SK-N-MC (cell line): ENCODE measurements around the gene IL1RN.

Experiments
- DNase-seq: peaks from one replicate; pipeline ENCODE4 v3.0.0-alpha.2; 2011; ENCODE audit warnings: low read depth, low spot score
- H3K27ac ChIP-seq: fragments of 200-600 bp; sonication (generic); 2 replicates; pipeline ENCODE4 v1.5.1; 2016; ENCODE audit warnings: mixed run types
- H3K36me3 ChIP-seq: fragments of 200-600 bp; sonication (generic); 2 replicates; pipeline ENCODE4 v1.6.1; 2017; ENCODE audit warnings: antibody characterized with exemption, low read length, mixed read lengths; ENCODE audit not compliant: insufficient read depth
- H3K4me3 ChIP-seq: fragments of 200-600 bp; sonication (generic); 2 replicates; pipeline ENCODE4 v1.5.1; 2016
- H3K9ac ChIP-seq: fragments of 200-600 bp; sonication (generic); 2 replicates; pipeline ENCODE4 v1.8.0; 2017; ENCODE audit warnings: mixed run types, mixed read lengths; ENCODE audit not compliant: insufficient read length
- H3K9me3 ChIP-seq: fragments of 200-600 bp; sonication (generic); 2 replicates; pipeline ENCODE4 v1.6.1; 2017; ENCODE audit warnings: low read depth, mild to moderate bottlenecking, antibody characterized with exemption, low read length, moderate library complexity, mixed read lengths
- EZH2 ChIP-seq: fragments of 200-600 bp; sonication (generic); IDR thresholded peaks from one replicate; pipeline ENCODE4 v1.6.1; 2017; ENCODE audit warnings: antibody characterized with exemption
- FOXP2 ChIP-seq: optimal IDR thresholded peaks from 2 replicates; pipeline ENCODE3; 2011; ENCODE audit warnings: mild to moderate bottlenecking, moderate library complexity; ENCODE audit not compliant: insufficient read depth; ENCODE audit errors: extremely low read length, control extremely low read depth
- POLR2AphosphoS5 ChIP-seq: IDR thresholded peaks from 2 replicates; pipeline ENCODE4 v1.6.1; 2012; ENCODE audit warnings: mild to moderate bottlenecking, low read depth, low read length, borderline replicate concordance

IL1RN gene

GRCh38 chr2:113098532-113098931 is 28.9 kb upstream of the IL1RN start:
- Histone ChIP-seq H3K9ac (no peak overlapping the region), H3K36me3 (no peaks in the 10 kb centered on the region), H3K4me3 (no peak overlapping the region), H3K9me3 (no peaks in the 10 kb centered on the region), H3K27ac (no peak overlapping the region)
- DNase-seq, result no peak
- no peak for TF ChIP-seq EZH2
- no peak for TF ChIP-seq POLR2AphosphoS5
- TF ChIP-seq FOXP2, result no peak

GRCh38 chr2:113102133-113102532 is 25.3 kb upstream of the IL1RN start:
- TF ChIP-seq EZH2 (no peak), FOXP2 (no peak), POLR2AphosphoS5 (no peak)
- no peaks in the 10 kb centered on the region for H3K9me3 ChIP-seq
- no peak for DNase-seq
- no peak overlapping the region for H3K27ac ChIP-seq
- no peaks in the 10 kb centered on the region for H3K36me3 ChIP-seq
- no peak overlapping the region for H3K4me3 ChIP-seq
- H3K9ac ChIP-seq, result no peak overlapping the region

DNA sequence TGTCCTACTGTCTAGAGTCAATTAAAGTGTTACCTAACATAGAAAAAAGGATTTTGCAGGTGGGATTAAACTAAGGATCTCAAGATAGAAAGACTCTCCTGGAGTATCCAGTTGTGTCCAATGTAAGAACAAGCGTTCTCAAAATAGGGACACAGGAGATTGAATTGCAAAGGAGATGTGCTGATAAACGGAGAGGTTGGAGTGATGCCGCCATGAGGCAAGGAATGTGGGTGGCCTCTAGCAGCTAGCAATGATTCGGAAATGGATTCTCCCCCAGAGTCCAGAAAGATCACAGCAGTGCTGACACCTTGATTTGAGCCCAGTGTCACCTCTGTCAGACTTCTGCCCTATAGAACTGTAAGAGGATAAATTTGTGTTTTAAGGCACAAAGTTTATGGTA is 24.1 kb upstream of the IL1RN start:
- Histone ChIP-seq H3K9me3 (no peaks in the 10 kb centered on the region), H3K36me3 (no peaks in the 10 kb centered on the region), H3K9ac (no peak overlapping the region), H3K4me3 (no peak overlapping the region), H3K27ac (no peak overlapping the region)
- DNase-seq, result no peak
- no peak for TF ChIP-seq EZH2
- no peak for TF ChIP-seq FOXP2
- no peak for TF ChIP-seq POLR2AphosphoS5

GRCh38 chr2:113104054-113104611 is 23.3 kb upstream of the IL1RN start:
- no peak overlapping the region for H3K9ac ChIP-seq
- no peak for DNase-seq
- TF ChIP-seq FOXP2 (no peak), EZH2 (no peak), POLR2AphosphoS5 (no peak)

DNA sequence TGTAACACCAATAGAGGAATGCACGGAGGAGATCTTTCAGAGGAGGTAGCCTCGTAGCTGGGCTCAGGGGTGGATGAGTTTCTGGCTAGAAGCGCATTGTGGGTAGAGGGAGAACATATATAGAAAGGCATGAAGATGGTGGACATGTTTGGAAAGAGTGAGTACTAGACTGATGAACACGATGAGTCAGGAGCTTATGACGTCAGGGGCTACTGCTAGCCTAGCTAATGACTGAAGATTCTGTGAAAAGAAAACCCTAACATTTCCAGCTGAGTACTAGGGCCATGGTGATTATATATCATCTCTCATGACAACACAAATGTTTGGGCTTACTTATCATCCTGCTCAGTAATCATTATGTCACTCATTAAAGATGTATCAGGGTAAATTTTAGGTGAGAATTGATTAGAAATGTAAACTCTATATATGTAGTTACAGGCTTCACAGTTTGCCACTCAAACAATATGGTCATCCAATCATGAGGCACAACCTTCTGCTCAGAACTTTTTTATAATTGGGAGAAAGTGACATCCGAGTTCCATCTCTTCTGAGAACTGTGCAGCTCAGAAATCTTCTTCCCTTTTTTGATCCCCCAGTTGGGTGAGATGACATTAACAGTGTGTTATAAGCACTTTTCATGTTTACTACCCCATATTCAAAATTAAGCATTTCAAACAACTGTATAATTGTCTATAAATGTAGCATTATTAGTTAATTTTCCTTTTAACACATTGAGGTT is 22.2 kb upstream of the IL1RN start:
- H3K36me3 ChIP-seq, result no peaks in the 10 kb centered on the region
- H3K4me3 ChIP-seq, result no peak overlapping the region
- no peak for TF ChIP-seq POLR2AphosphoS5
- TF ChIP-seq EZH2, result no peak
- TF ChIP-seq FOXP2, result no peak
- H3K27ac ChIP-seq, result no peak overlapping the region
- no peaks in the 10 kb centered on the region for H3K9me3 ChIP-seq
- no peak for DNase-seq
- H3K9ac ChIP-seq, result no peak overlapping the region

More at GRCh38 chr2:113104054-113104611, 23.3 kb upstream of the IL1RN start:
- Histone ChIP-seq H3K27ac (no peak overlapping the region), H3K4me3 (no peak overlapping the region), H3K36me3 (no peaks in the 10 kb centered on the region), H3K9me3 (no peaks in the 10 kb centered on the region)

GRCh38 chr2:113111121-113111520 is 16.3 kb upstream of the IL1RN start:
- Histone ChIP-seq H3K9me3 (no peaks in the 10 kb centered on the region), H3K9ac (no peak overlapping the region), H3K36me3 (no peaks in the 10 kb centered on the region), H3K27ac (no peak overlapping the region), H3K4me3 (no peak overlapping the region)
- no peak for DNase-seq
- no peak for TF ChIP-seq EZH2
- TF ChIP-seq POLR2AphosphoS5, result no peak
- no peak for TF ChIP-seq FOXP2

GRCh38 chr2:113111823-113112287 is 15.5 kb upstream of the IL1RN start:
- Histone ChIP-seq H3K9me3 (no peaks in the 10 kb centered on the region), H3K27ac (no peak overlapping the region), H3K9ac (no peak overlapping the region), H3K36me3 (no peaks in the 10 kb centered on the region), H3K4me3 (no peak overlapping the region)
- no peak for DNase-seq
- TF ChIP-seq FOXP2, result no peak
- TF ChIP-seq POLR2AphosphoS5, result no peak
- TF ChIP-seq EZH2, result no peak

DNA sequence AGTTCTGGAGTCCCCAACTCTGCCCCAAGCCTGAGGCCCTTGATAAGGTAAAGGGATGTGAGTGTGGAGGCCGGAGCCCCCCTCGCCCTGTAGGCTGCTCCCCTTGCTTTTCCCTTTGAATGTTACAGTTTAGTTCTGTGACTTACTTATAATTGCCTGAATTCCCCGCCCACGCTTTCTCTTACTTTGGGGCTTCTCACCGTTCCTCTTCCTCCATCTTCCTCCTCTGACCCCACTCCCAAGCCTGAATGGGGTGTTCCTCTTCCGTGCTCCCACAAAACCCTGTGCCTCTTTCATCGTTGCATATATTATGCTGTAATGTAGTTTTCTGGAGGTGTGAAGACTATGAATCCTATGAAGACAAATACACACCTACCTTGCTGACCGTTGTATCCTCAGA is 15.0 kb upstream of the IL1RN start:
- TF ChIP-seq POLR2AphosphoS5 (no peak), FOXP2 (no peak), EZH2 (no peak)
- H3K36me3 ChIP-seq, result no peaks in the 10 kb centered on the region

More for the DNA sequence above, 15.0 kb upstream of the IL1RN start:
- DNase-seq, result no peak
- no peak overlapping the region for H3K9ac ChIP-seq
- H3K4me3 ChIP-seq, result no peak overlapping the region
- H3K27ac ChIP-seq, result no peak overlapping the region
- H3K9me3 ChIP-seq, result no peaks in the 10 kb centered on the region
